ENCODE data around the gene MGARP.

MGARP gene

GRCh38 chr4:139275281-139275735 is 4.7 kb downstream of the MGARP start:
- H3K36me3 ChIP-seq (ENCODE audit: control insufficient read depth in 2 of 2, insufficient read depth in 1 of 2, low read length in 2 of 2), result no peaks in the 10 kb centered on the region; a peak in 1 of 3 replicates
- TF ChIP-seq ZBTB21 (tag by site-specific recombination; IDR thresholded peaks at IDR 0.05), result no peak
- TF ChIP-seq ZFHX2 (tag by site-specific recombination; conservative IDR thresholded peaks at IDR 0.05), result no peak
- no peak for TF ChIP-seq ZNF324 (tag by site-specific recombination; IDR thresholded peaks at IDR 0.05)
- no peak for TF ChIP-seq ZNF518A (tag by site-specific recombination; conservative IDR thresholded peaks at IDR 0.05; ENCODE audit: low read depth)
- TF ChIP-seq ZFP69B (tag by site-specific recombination; IDR thresholded peaks at IDR 0.05), result no peak
- TF ChIP-seq KLF1 (tag by site-specific recombination; IDR thresholded peaks at IDR 0.05), result no peak
- TF ChIP-seq ZNF292 (tag by site-specific recombination; IDR thresholded peaks at IDR 0.05; ENCODE audit: borderline replicate concordance, low read depth), result no peak
- TF ChIP-seq ZBTB7A (tag by site-specific recombination; IDR thresholded peaks at IDR 0.05; ENCODE audit: low read depth), result no peak
- TF ChIP-seq ZSCAN18 (tag by site-specific recombination; IDR thresholded peaks at IDR 0.05), result no peak
- TF ChIP-seq PRDM10 (tag by site-specific recombination; IDR thresholded peaks at IDR 0.05), result no peak
- no peak for TF ChIP-seq ZNF398 (tag by site-specific recombination; IDR thresholded peaks at IDR 0.05)
- no peak for TF ChIP-seq ZNF274 (IDR thresholded peaks at IDR 0.05; ENCODE audit: low read length)
- TF ChIP-seq ZNF274 (tag by site-specific recombination; IDR thresholded peaks at IDR 0.05; ENCODE audit: borderline replicate concordance), result no peak
- no peak for TF ChIP-seq HOXD13 (CRISPR knock-in tag; IDR thresholded peaks at IDR 0.05; ENCODE audit: borderline replicate concordance)
- TF ChIP-seq ZNF692 (tag by site-specific recombination; IDR thresholded peaks at IDR 0.05), result no peak
- TF ChIP-seq KLF16 (tag by site-specific recombination; IDR thresholded peaks at IDR 0.05), result no peak
- no peak for TF ChIP-seq PATZ1 (tag by site-specific recombination; IDR thresholded peaks at IDR 0.05)
- no peak for TF ChIP-seq ZNF175 (tag by site-specific recombination; IDR thresholded peaks at IDR 0.05)
- no peak overlapping the region for H3K27ac ChIP-seq (ENCODE audit: extremely low read depth, low read depth, low read length)
- no peak overlapping the region for H3K4me3 ChIP-seq (ENCODE audit: low read depth, low read length)
- no peaks in the 10 kb centered on the region for H3K9me3 ChIP-seq (ENCODE audit: control insufficient read depth, insufficient read depth, low read depth, low read length)
- ChIA-PET CTCF (interaction anchor here (1.2 to 1.6 kb wide), 3 partner anchors 9 to 245 kb away, joined by 3 to 8 read pairs (median 6); no protein-coding TSS in a partner anchor), POLR2A (no interaction called here)
- no peaks in the 10 kb centered on the region for H3K4me1 ChIP-seq (ENCODE audit: control insufficient read depth, insufficient read depth, low read length)

All from HEK293 (cell line).